Upper lobe of right lung (tissue), 1 donor: ENCODE results near the gene NEURL1B. TPM values are rescaled to one million over a fixed set of nuclear protein-coding genes. Genes with fewer than 3 reads are reported as not detected.

Experiments used
- ATAC-seq: fragments of 200-7000 bp; cut with Tn5 transposase; one replicate; pipeline ENCODE4 v1.9.1; 2020; ENCODE audit warnings: mild to moderate bottlenecking, moderate library complexity
- DNase-seq: peaks from one replicate; pipeline ENCODE4 v3.0.0-alpha.2; 2020
- H3K27ac ChIP-seq: fragments of 200-600 bp; one replicate; pipeline ENCODE4 v1.8.0; 2022
- H3K27me3 ChIP-seq: fragments of 200-600 bp; one replicate; pipeline ENCODE4 v1.8.0; 2022; ENCODE audit warnings: mild to moderate bottlenecking
- H3K36me3 ChIP-seq: fragments of 200-600 bp; one replicate; pipeline ENCODE4 v1.8.0; 2022
- H3K4me1 ChIP-seq: fragments of 200-600 bp; one replicate; pipeline ENCODE4 v1.8.0; 2022
- H3K4me3 ChIP-seq: fragments of 200-600 bp; one replicate; pipeline ENCODE4 v1.8.0; 2022; ENCODE audit warnings: mild to moderate bottlenecking
- H3K9me3 ChIP-seq: fragments of 200-600 bp; one replicate; pipeline ENCODE4 v1.8.0; 2022
- intact Hi-C: fragments of 100-400 bp; cut with DNase I; formaldehyde crosslinking; loops from one replicate; pipeline ENCODE4 v1.11.0; 2022
- total RNA-seq: library from RNA; stranded (reverse); fragmentation: NEBNext Ultra II Directional; extraction: Animal tissue kit (Norgen Biotek cat#: 25700); gene quantifications from one replicate; pipeline ENCODE4 v1.2.1, GENCODE V29; 2021
- TF ChIP-seq, protein P1 (sequence below): fragments of 200-600 bp; IDR thresholded peaks from one replicate; pipeline ENCODE4 v1.8.0; 2022; ENCODE audit warnings: antibody characterized with exemption
- donor health status: DM: no; HTN: yes; CAD: no; lungs with severe emphysema.

NEURL1B gene
- total RNA-seq, 1 donor from 2014 or later: 25.0 TPM

GRCh38 chr5:172637110-172637580 lies 3.9 kb upstream of the NEURL1B start:
- TF ChIP-seq, protein P1, sequence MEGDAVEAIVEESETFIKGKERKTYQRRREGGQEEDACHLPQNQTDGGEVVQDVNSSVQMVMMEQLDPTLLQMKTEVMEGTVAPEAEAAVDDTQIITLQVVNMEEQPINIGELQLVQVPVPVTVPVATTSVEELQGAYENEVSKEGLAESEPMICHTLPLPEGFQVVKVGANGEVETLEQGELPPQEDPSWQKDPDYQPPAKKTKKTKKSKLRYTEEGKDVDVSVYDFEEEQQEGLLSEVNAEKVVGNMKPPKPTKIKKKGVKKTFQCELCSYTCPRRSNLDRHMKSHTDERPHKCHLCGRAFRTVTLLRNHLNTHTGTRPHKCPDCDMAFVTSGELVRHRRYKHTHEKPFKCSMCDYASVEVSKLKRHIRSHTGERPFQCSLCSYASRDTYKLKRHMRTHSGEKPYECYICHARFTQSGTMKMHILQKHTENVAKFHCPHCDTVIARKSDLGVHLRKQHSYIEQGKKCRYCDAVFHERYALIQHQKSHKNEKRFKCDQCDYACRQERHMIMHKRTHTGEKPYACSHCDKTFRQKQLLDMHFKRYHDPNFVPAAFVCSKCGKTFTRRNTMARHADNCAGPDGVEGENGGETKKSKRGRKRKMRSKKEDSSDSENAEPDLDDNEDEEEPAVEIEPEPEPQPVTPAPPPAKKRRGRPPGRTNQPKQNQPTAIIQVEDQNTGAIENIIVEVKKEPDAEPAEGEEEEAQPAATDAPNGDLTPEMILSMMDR: no peak
- no peak overlapping the region for H3K27ac ChIP-seq
- DNase-seq (no peak), ATAC-seq (peak; percentile 5)
- no peaks in the 10 kb centered on the region for H3K9me3 ChIP-seq
- intact Hi-C loops: no loop called here
- peaks cover 6% of the 10 kb centered on the region for H3K4me1 ChIP-seq
- H3K36me3 ChIP-seq: no peaks in the 10 kb centered on the region
- H3K27me3 ChIP-seq: peaks cover 14% of the 10 kb centered on the region
- no peak overlapping the region for H3K4me3 ChIP-seq

- TF ChIP-seq, protein P1: no peak
- Histone ChIP-seq H3K4me1 (peaks cover 6% of the 10 kb centered on the region), H3K27me3 (peaks cover 19% of the 10 kb centered on the region), H3K27ac (no peak overlapping the region), H3K4me3 (no peak overlapping the region), H3K9me3 (no peaks in the 10 kb centered on the region), H3K36me3 (no peaks in the 10 kb centered on the region)
- DNase-seq: peak; percentile 12
- no peak for ATAC-seq
- intact Hi-C loops: no loop called here
Measured at GRCh38 chr5:172637740-172638139, 3.3 kb upstream of the NEURL1B start.

DNA sequence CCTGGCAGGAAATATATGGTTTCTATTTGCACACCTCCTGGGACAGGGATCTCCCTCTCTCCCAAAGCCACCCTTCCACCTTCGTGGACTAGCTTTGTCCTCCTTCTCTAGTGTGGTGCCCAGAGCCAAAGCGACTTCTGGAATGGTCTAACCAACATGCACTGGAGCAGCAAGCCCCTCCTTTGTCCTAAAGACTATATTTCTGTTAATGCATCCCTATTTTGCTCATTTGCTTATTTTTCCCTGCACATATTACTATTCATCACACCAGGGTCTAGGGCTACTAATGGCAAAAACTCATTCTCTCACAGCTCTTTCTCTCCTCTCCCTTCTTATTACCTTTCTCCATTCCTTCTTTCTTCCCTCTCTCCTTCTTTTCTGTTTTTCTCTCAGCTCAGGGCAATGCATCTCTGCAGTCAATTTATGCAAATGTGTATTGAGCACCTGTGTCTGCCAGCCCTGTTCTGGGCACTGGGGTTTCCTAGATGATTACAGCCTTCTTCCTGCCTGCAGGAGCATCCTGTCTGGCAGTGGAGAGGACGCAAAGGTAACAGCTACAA lies 2.8 kb upstream of the NEURL1B start:
- intact Hi-C loops: no loop called here
- ATAC-seq: no peak

GRCh38 chr5:172640139-172640538 lies 924 bp upstream of the NEURL1B start:
- intact Hi-C loops: no loop called here
- TF ChIP-seq, protein P1: no peak
- H3K4me1 ChIP-seq: peaks cover 6% of the 10 kb centered on the region
- peaks cover 19% of the 10 kb centered on the region for H3K27me3 ChIP-seq
- DNase-seq: peak; percentile 15
- no peak for ATAC-seq
- H3K9me3 ChIP-seq: no peaks in the 10 kb centered on the region
- H3K27ac ChIP-seq: no peak overlapping the region
- H3K4me3 ChIP-seq: no peak overlapping the region
- no peaks in the 10 kb centered on the region for H3K36me3 ChIP-seq

More for the DNA sequence above, 2.8 kb upstream of the NEURL1B start:
- Histone ChIP-seq H3K27me3 (peaks cover 19% of the 10 kb centered on the region), H3K9me3 (no peaks in the 10 kb centered on the region), H3K27ac (no peak overlapping the region), H3K36me3 (no peaks in the 10 kb centered on the region), H3K4me3 (no peak overlapping the region), H3K4me1 (peaks cover 6% of the 10 kb centered on the region)
- DNase-seq: no peak
- TF ChIP-seq, protein P1: no peak

- DNase-seq: peak; percentile 63
- H3K9me3 ChIP-seq: no peaks in the 10 kb centered on the region
- H3K4me1 ChIP-seq: peaks cover 6% of the 10 kb centered on the region
- H3K4me3 ChIP-seq: peak overlapping the region; percentile 71
- peaks cover 19% of the 10 kb centered on the region for H3K27me3 ChIP-seq
- peak overlapping the region; percentile 80 for H3K27ac ChIP-seq
- intact Hi-C loops: no loop called here
- TF ChIP-seq, protein P1: no peak
- peak; percentile 25 for ATAC-seq
- no peaks in the 10 kb centered on the region for H3K36me3 ChIP-seq
Measured at GRCh38 chr5:172641359-172642050, 442 bp downstream of the NEURL1B start.
